ENCODE results near the gene GLI3.

The GLI3 gene

DNA sequence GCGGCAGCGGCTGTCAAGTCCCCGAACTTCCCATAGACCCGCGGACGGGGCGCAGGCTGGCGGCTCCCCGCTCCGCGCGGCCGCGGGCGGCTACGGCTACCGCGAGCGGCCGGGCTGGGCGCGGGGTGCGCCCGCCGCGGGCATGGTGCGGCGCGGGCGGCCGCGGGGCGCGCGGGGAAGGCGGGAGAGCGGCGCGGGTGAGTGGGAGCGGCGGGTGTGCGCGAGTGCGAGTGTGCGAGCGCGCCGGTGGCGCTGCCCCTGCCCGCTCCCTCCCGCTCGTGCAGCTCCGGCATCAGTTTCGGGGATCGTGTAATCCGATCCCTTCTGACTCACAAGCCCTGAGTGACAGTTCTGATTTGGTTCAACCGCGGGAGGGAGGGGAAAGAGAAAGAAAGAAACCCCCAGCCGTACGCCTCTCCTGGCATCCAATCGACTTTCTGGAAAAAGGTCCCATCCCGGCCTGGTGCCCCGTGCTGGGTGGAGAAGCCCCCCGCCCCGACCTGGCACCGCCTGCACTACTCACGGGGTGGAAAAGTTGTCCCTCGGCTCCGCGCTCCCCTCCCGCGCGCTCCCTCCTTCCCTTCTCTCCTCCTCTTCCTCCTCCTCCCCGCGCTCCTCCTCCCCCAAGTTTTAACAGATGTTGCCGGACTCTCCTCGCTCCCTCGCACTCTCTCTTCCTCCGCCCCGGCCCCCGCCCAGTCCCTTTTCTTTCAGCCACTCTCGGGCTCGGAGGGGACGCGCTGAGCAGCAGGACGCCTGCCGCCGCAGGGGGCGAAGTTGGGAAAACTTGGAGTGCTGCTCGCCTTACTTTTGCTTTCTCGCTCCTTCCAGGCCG lies at the start of gene GLI3:
GLI3 (minus strand) TSS at position 234 of the 835 bp plus-strand sequence. CDS start 13,956 bp downstream, outside the sequence.
- H3K9me3 Mint-ChIP-seq = no peaks in the 10 kb centered on the region
- CTCF ChIA-PET = no interaction called here
- H3K36me3 Mint-ChIP-seq = peaks cover 4% of the 10 kb centered on the region
- peaks cover 17% of the 10 kb centered on the region for H3K4me1 Mint-ChIP-seq
- H3K27me3 Mint-ChIP-seq = peaks cover 72% of the 10 kb centered on the region
- peak within 1 kb of the TSS; percentile 78 for H3K4me3 Mint-ChIP-seq
- no peak within 1 kb of the TSS for H3K27ac Mint-ChIP-seq
- DNase-seq = peak; percentile 30

DNA sequence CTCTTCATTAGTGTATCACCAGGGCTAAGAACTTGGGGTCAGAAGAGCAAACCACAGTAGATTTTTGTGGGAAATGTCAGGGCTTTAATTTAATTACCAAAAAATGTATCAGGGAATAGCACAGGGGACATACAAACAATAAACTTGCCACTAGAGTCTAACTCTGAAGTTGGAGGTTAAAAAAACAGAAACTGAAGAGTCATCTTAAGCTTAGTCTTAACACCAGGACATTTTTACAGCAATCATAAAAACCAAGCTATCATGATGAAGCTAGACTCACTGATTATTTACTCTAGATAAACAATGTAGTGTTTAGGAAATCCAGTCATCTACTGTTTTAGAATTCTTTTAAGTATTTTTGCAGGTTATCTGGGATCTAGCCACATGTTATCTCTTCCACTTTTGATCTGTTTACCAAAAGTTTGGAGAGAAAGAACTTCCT lies 48.4 kb upstream of the GLI3 start:
- peaks cover 3% of the 10 kb centered on the region for H3K27me3 Mint-ChIP-seq
- no peak for DNase-seq
- no peaks in the 10 kb centered on the region for H3K9me3 Mint-ChIP-seq
- CTCF ChIA-PET = no interaction called here
- H3K4me3 Mint-ChIP-seq = no peak overlapping the region
- no peak overlapping the region for H3K27ac Mint-ChIP-seq
- no peaks in the 10 kb centered on the region for H3K36me3 Mint-ChIP-seq
- no peaks in the 10 kb centered on the region for H3K4me1 Mint-ChIP-seq

- Mint-ChIP-seq H3K4me1 (no peaks in the 10 kb centered on the region), H3K36me3 (no peaks in the 10 kb centered on the region), H3K27ac (no peak overlapping the region), H3K4me3 (no peak overlapping the region), H3K9me3 (no peaks in the 10 kb centered on the region), H3K27me3 (peaks cover 3% of the 10 kb centered on the region)
- CTCF ChIA-PET = no interaction called here
- no peak for DNase-seq
Measured at GRCh38 chr7:42283553-42283952, 46.5 kb upstream of the GLI3 start.

DNA sequence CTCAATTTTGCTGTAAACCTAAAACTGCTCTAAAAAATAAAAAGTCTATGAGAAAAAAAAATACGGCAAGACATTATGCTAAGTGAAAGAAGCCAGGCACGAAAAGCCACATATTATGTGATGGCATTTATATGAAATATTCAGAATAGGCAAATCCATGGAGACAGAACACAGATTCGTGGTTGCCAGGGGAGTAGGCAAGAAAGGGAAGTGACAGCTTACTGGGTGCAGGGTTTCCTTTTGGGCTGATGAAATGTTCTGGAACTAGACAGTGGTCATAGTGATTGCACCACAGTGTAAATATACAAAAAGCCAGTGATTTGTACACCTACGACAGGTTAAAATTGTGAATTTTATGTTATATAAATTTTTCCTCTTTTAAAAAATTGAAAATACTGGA lies 41.3 kb upstream of the GLI3 start:
- H3K27me3 Mint-ChIP-seq = peaks cover 3% of the 10 kb centered on the region
- DNase-seq = no peak
- no peaks in the 10 kb centered on the region for H3K4me1 Mint-ChIP-seq
- H3K9me3 Mint-ChIP-seq = no peaks in the 10 kb centered on the region
- CTCF ChIA-PET = no interaction called here
- no peak overlapping the region for H3K4me3 Mint-ChIP-seq
- H3K27ac Mint-ChIP-seq = no peak overlapping the region
- H3K36me3 Mint-ChIP-seq = no peaks in the 10 kb centered on the region

- no peaks in the 10 kb centered on the region for H3K27me3 Mint-ChIP-seq
- H3K36me3 Mint-ChIP-seq = no peaks in the 10 kb centered on the region
- H3K9me3 Mint-ChIP-seq = no peaks in the 10 kb centered on the region
- no peak for DNase-seq
- CTCF ChIA-PET = no interaction called here
- H3K4me3 Mint-ChIP-seq = no peak overlapping the region
- peaks cover 2% of the 10 kb centered on the region for H3K4me1 Mint-ChIP-seq
- no peak overlapping the region for H3K27ac Mint-ChIP-seq
Measured at GRCh38 chr7:42274053-42274452, 37.0 kb upstream of the GLI3 start.

- H3K27ac Mint-ChIP-seq = no peak overlapping the region
- no peak overlapping the region for H3K4me3 Mint-ChIP-seq
- DNase-seq = no peak
- H3K4me1 Mint-ChIP-seq = peaks cover 7% of the 10 kb centered on the region
- H3K27me3 Mint-ChIP-seq = peaks cover 2% of the 10 kb centered on the region
- no peaks in the 10 kb centered on the region for H3K36me3 Mint-ChIP-seq
- CTCF ChIA-PET = no interaction called here
- H3K9me3 Mint-ChIP-seq = no peaks in the 10 kb centered on the region
Measured at GRCh38 chr7:42272793-42273665, 36.0 kb upstream of the GLI3 start.

DNA sequence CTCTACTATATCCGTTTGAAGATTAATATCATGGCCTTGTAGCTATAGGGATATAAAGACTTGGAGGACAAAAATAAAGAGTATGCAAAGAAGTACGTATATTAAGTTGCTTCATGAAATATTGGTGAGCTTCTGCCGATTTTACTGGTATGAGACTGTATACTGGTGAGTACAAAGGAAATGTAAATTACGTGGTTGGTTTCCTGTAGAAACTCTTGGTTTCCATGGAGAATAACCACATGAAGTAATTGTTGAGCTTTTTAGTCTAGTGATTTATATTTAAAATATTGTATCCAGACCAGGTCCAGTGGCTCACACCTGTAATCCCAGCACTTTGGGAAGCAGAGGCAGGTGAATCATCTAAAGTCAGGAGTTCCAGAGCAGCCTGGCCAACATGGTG lies 32.2 kb upstream of the GLI3 start:
- H3K27ac Mint-ChIP-seq = no peak overlapping the region
- H3K9me3 Mint-ChIP-seq = no peaks in the 10 kb centered on the region
- CTCF ChIA-PET = no interaction called here
- no peak for DNase-seq
- peaks cover 4% of the 10 kb centered on the region for H3K27me3 Mint-ChIP-seq
- H3K4me3 Mint-ChIP-seq = no peak overlapping the region
- H3K36me3 Mint-ChIP-seq = no peaks in the 10 kb centered on the region
- peaks cover 7% of the 10 kb centered on the region for H3K4me1 Mint-ChIP-seq

DNA sequence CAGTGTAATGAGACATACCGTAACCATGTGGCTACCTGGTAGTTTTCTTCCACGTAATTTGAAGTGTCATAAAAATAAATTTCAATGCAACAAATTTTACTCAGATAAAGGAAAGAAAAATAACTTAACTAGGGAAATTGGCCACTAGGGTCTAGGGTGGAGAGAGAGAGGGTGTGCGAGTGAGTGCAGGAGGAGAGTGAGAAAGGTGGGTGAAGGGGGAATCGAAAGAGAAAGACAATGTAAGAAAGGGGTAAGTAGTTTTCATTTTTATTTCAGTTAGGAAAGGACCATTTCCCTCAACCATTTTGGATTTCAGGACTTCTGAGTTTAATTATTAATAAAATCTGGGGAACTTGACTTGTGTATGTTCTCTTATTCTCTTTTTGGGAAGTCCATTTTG lies 27.7 kb upstream of the GLI3 start:
- H3K36me3 Mint-ChIP-seq = no peaks in the 10 kb centered on the region
- DNase-seq = no peak
- peaks cover 7% of the 10 kb centered on the region for H3K4me1 Mint-ChIP-seq
- CTCF ChIA-PET = no interaction called here
- no peak overlapping the region for H3K4me3 Mint-ChIP-seq
- peaks cover 8% of the 10 kb centered on the region for H3K27me3 Mint-ChIP-seq
- H3K9me3 Mint-ChIP-seq = no peaks in the 10 kb centered on the region
- H3K27ac Mint-ChIP-seq = no peak overlapping the region

GRCh38 chr7:42263971-42264370 lies 27.0 kb upstream of the GLI3 start:
- peaks cover 4% of the 10 kb centered on the region for H3K4me1 Mint-ChIP-seq
- no peak for DNase-seq
- H3K9me3 Mint-ChIP-seq = no peaks in the 10 kb centered on the region
- peaks cover 8% of the 10 kb centered on the region for H3K27me3 Mint-ChIP-seq
- H3K27ac Mint-ChIP-seq = no peak overlapping the region
- no peak overlapping the region for H3K4me3 Mint-ChIP-seq
- H3K36me3 Mint-ChIP-seq = no peaks in the 10 kb centered on the region
- CTCF ChIA-PET = no interaction called here

- CTCF ChIA-PET = no interaction called here
- Mint-ChIP-seq H3K4me3 (no peak overlapping the region), H3K9me3 (no peaks in the 10 kb centered on the region), H3K4me1 (no peaks in the 10 kb centered on the region), H3K27ac (no peak overlapping the region), H3K27me3 (peaks cover 6% of the 10 kb centered on the region), H3K36me3 (no peaks in the 10 kb centered on the region)
- no peak for DNase-seq
Measured at GRCh38 chr7:42262964-42263363, 26.0 kb upstream of the GLI3 start.

GRCh38 chr7:42254217-42254616 lies 17.2 kb upstream of the GLI3 start:
- H3K27ac Mint-ChIP-seq = no peak overlapping the region

GRCh38 chr7:42253316-42253715 lies 16.3 kb upstream of the GLI3 start:
- Mint-ChIP-seq H3K4me3 (no peak overlapping the region), H3K27me3 (no peaks in the 10 kb centered on the region), H3K4me1 (no peaks in the 10 kb centered on the region), H3K27ac (no peak overlapping the region), H3K9me3 (no peaks in the 10 kb centered on the region), H3K36me3 (no peaks in the 10 kb centered on the region)
- CTCF ChIA-PET = no interaction called here
- no peak for DNase-seq

More at GRCh38 chr7:42254217-42254616, 17.2 kb upstream of the GLI3 start:
- H3K27me3 Mint-ChIP-seq = no peaks in the 10 kb centered on the region
- no peaks in the 10 kb centered on the region for H3K36me3 Mint-ChIP-seq
- DNase-seq = no peak
- CTCF ChIA-PET = no interaction called here
- H3K4me1 Mint-ChIP-seq = no peaks in the 10 kb centered on the region
- H3K4me3 Mint-ChIP-seq = no peak overlapping the region
- H3K9me3 Mint-ChIP-seq = no peaks in the 10 kb centered on the region

GRCh38 chr7:42250411-42250810 lies 13.4 kb upstream of the GLI3 start:
- DNase-seq = no peak
- Mint-ChIP-seq H3K9me3 (no peaks in the 10 kb centered on the region), H3K4me3 (no peak overlapping the region), H3K4me1 (no peaks in the 10 kb centered on the region), H3K27me3 (no peaks in the 10 kb centered on the region), H3K36me3 (no peaks in the 10 kb centered on the region), H3K27ac (no peak overlapping the region)
- CTCF ChIA-PET = no interaction called here

DNA sequence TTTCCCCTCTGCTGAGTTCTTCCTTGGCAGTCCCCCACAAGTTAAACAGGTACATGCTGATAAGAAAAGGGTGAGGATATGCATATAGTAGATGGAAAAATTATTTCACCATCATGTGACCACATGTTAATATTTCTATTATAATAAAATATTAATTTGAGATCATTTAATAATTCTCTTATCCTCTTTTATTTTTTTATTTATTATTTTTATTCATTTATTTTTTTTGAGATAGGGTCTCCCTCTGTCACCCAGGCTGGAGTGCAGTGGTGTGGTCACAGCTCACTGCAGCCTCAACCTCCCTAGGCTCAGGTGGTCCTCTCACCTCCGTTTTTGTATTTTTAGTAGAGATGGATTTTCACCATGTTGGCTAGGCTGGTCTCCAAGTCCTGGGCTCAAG lies 11.6 kb upstream of the GLI3 start:
- no peaks in the 10 kb centered on the region for H3K4me1 Mint-ChIP-seq
- CTCF ChIA-PET = no interaction called here
- no peak overlapping the region for H3K4me3 Mint-ChIP-seq
- H3K9me3 Mint-ChIP-seq = no peaks in the 10 kb centered on the region
- H3K36me3 Mint-ChIP-seq = no peaks in the 10 kb centered on the region
- no peak for DNase-seq
- H3K27ac Mint-ChIP-seq = no peak overlapping the region
- no peaks in the 10 kb centered on the region for H3K27me3 Mint-ChIP-seq

DNA sequence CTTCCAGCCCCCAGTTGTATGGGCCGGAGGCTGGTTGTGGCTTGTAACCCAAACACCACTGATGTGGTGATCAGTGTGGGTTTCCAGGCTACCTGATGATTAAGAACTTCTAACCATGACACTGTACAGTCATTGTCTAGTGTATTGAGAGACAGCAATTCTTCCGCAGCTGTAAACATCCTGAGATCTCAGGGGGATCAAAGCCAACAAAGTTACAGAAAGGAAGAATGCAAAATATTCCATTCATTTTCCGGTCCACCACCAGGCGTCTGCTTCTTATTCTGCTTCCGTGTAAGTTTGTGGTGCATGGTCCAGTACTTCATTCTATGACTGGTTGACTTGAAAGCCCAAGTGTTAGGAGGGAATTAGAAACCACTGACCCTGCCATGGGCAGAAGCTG lies 10.3 kb upstream of the GLI3 start:
- Mint-ChIP-seq H3K36me3 (no peaks in the 10 kb centered on the region), H3K27me3 (peaks cover 7% of the 10 kb centered on the region), H3K9me3 (no peaks in the 10 kb centered on the region), H3K27ac (no peak overlapping the region), H3K4me1 (no peaks in the 10 kb centered on the region), H3K4me3 (no peak overlapping the region)
- CTCF ChIA-PET = no interaction called here
- no peak for DNase-seq
